OCI-LY3 (cell line): ENCODE results near the gene UBE3B.

ENCODE experiments used
- EZH2phosphoT487 ChIP-seq: fragments of 200-600 bp; shearing (Covaris generic); IDR thresholded peaks from 2 replicates; pipeline ENCODE4 v1.6.1; 2018; ENCODE audit warnings: antibody characterized with exemption, mixed run types, low read depth
- TF ChIP-seq, protein P1 (sequence below): fragments of 200-600, 300-600 bp; sonication (generic); IDR thresholded peaks from 2 replicates; pipeline ENCODE4 v1.5.1; 2014; ENCODE audit warnings: antibody characterized with exemption, low read length, low read depth

DNA sequence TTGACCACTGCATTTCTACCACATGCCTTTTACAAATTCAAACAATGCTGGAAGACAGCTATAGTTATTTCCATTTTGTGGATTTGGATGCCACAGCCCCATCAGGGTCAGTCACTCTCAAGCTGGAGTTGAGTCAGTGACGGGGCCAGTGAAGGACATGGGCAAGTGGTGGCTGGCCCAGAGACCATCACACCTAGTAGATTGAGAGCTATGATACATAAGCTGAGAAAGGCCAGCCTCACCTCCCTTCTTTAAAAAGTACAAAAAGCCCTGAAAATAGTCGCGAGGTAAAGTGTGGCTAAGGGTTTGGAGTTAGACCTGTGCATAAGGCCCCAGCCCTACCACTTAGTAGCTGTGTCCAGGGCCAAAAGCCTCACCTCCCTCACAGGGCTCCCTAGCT, 4.4 kb upstream of the UBE3B start:
- TF ChIP-seq, protein P1, sequence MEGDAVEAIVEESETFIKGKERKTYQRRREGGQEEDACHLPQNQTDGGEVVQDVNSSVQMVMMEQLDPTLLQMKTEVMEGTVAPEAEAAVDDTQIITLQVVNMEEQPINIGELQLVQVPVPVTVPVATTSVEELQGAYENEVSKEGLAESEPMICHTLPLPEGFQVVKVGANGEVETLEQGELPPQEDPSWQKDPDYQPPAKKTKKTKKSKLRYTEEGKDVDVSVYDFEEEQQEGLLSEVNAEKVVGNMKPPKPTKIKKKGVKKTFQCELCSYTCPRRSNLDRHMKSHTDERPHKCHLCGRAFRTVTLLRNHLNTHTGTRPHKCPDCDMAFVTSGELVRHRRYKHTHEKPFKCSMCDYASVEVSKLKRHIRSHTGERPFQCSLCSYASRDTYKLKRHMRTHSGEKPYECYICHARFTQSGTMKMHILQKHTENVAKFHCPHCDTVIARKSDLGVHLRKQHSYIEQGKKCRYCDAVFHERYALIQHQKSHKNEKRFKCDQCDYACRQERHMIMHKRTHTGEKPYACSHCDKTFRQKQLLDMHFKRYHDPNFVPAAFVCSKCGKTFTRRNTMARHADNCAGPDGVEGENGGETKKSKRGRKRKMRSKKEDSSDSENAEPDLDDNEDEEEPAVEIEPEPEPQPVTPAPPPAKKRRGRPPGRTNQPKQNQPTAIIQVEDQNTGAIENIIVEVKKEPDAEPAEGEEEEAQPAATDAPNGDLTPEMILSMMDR, result no peak
- TF ChIP-seq EZH2phosphoT487, result no peak
